ENCODE results near the gene RIBC1. TPM values are rescaled to one million over a fixed set of nuclear protein-coding genes. Genes with fewer than 3 reads are reported as not detected.
"Not testable (repeated sequence)": the region's sequence is repeated elsewhere in the genome, so short reads cannot be mapped to it uniquely, and the experiment has no call there.

The RIBC1 gene
- total RNA-seq, 2 experiments from 2014 or later = 2.5 to 2.6 TPM

DNA sequence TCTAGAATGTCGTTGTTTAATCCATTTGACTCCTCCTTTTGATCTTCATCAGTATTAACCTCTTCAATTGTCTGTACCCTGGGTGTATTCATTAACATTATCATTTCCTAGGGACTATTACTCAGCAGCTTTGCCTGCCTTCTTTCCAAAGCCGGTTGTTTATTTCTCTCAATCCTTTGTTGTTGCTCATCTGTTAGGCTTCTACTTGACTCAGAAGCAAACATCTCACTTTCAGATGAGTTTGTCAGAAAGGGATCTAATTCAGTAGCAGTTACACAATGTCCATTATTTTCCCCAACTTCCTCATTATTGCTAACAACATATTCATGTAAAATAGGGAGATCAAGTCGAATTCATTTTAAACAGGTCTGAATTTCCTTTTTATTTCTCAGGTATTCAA lies 33.6 kb downstream of the RIBC1 start:
- no peaks in the 10 kb centered on the region for H3K4me1 Mint-ChIP-seq (ENCODE audit: low read depth)
- peaks cover 5% of the 10 kb centered on the region for H3K27me3 Mint-ChIP-seq
- no peak for ATAC-seq (ENCODE audit: poor library complexity)
- POLR2A ChIA-PET = no interaction called here
- DNase-seq = no peak
- no peaks in the 10 kb centered on the region for H3K36me3 Mint-ChIP-seq (ENCODE audit: low read depth)
- Histone ChIP-seq H3K9me3 (ENCODE audit: control insufficient read depth in 1 of 2, insufficient read depth in 1 of 2, low read length in 2 of 2) (no peaks in the 10 kb centered on the region), H3K27me3 (ENCODE audit: control insufficient read depth in 1 of 2, insufficient read depth in 2 of 2, low read length in 2 of 2) (no peaks in the 10 kb centered on the region), H3K27ac (ENCODE audit: low read depth in 1 of 2, low read length in 2 of 2) (no peak overlapping the region), H3K4me3 (ENCODE audit: low read length) (no peak overlapping the region), H3K36me3 (ENCODE audit: insufficient read depth, low read length) (no peaks in the 10 kb centered on the region), H3K4me1 (ENCODE audit: insufficient read depth, low read length) (no peaks in the 10 kb centered on the region)
- H3K9me3 Mint-ChIP-seq = no peaks in the 10 kb centered on the region
- CTCF ChIA-PET = no interaction called here
- TF ChIP-seq, protein P1, sequence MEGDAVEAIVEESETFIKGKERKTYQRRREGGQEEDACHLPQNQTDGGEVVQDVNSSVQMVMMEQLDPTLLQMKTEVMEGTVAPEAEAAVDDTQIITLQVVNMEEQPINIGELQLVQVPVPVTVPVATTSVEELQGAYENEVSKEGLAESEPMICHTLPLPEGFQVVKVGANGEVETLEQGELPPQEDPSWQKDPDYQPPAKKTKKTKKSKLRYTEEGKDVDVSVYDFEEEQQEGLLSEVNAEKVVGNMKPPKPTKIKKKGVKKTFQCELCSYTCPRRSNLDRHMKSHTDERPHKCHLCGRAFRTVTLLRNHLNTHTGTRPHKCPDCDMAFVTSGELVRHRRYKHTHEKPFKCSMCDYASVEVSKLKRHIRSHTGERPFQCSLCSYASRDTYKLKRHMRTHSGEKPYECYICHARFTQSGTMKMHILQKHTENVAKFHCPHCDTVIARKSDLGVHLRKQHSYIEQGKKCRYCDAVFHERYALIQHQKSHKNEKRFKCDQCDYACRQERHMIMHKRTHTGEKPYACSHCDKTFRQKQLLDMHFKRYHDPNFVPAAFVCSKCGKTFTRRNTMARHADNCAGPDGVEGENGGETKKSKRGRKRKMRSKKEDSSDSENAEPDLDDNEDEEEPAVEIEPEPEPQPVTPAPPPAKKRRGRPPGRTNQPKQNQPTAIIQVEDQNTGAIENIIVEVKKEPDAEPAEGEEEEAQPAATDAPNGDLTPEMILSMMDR (IDR thresholded peaks at IDR 0.05) = no peak
- intact Hi-C loops (cut with DNase I, micrococcal nuclease) = no loop called here
- no peak overlapping the region for H3K4me3 Mint-ChIP-seq
- H3K27ac Mint-ChIP-seq = no peak overlapping the region

DNA sequence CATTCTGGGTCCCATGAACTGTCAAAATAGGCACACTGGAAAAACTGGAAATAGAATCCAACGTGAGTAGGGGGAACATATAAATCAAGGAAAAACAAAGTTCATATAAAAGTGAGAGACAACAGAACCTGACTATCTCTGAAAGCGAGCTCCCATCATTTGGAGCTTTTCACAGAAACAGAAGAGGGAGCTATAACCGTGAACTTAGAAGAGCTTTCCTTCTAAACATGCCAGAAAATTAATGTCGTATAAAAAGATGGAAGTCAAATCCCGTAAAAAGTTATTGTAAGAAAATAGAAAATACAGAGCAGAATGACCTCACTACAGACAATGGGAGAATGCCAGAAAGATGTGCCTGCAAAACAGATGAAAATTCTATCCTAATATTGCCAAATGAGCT lies 35.4 kb downstream of the RIBC1 start:
- Mint-ChIP-seq H3K36me3 (ENCODE audit: low read depth) (no peaks in the 10 kb centered on the region), H3K9me3 (no peaks in the 10 kb centered on the region), H3K4me1 (ENCODE audit: low read depth) (no peaks in the 10 kb centered on the region), H3K4me3 (no peak overlapping the region), H3K27ac (no peak overlapping the region), H3K27me3 (peaks cover 5% of the 10 kb centered on the region)
- TF ChIP-seq, protein P1 (IDR thresholded peaks at IDR 0.05) = no peak
- ChIA-PET CTCF (no interaction called here), POLR2A (no interaction called here)
- ATAC-seq (ENCODE audit: poor library complexity) (no peak), DNase-seq (no peak)
- Histone ChIP-seq H3K27me3 (ENCODE audit: control insufficient read depth in 1 of 2, insufficient read depth in 2 of 2, low read length in 2 of 2) (no peaks in the 10 kb centered on the region), H3K4me3 (ENCODE audit: low read length) (no peak overlapping the region), H3K9me3 (ENCODE audit: control insufficient read depth in 1 of 2, insufficient read depth in 1 of 2, low read length in 2 of 2) (no peaks in the 10 kb centered on the region), H3K36me3 (ENCODE audit: insufficient read depth, low read length) (no peaks in the 10 kb centered on the region), H3K27ac (ENCODE audit: low read depth in 1 of 2, low read length in 2 of 2) (no peak overlapping the region), H3K4me1 (ENCODE audit: insufficient read depth, low read length) (no peaks in the 10 kb centered on the region)
- intact Hi-C loops (cut with DNase I, micrococcal nuclease) = no loop called here

DNA sequence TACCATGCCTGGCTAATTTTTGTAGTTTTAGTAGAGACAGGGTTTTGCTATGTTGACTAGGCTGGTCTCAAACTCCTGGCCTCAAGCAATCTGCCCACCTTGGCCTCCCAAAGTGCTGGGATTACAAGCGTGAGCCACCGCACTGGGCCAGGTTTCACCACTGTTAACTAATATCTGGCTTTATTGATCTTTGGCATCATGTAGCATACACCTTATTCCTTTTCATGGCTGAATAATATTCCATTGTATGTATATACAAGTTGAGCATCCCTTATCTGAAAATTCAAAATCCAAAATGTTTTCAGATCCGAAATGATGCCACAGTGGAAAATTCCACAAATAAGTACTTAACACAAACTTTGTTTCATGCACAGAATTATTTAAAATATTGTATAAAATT lies 46.0 kb downstream of the RIBC1 start:
- H3K36me3 Mint-ChIP-seq (ENCODE audit: low read depth); H3K27me3 ChIP-seq (ENCODE audit: control insufficient read depth in 1 of 2, insufficient read depth in 2 of 2, low read length in 2 of 2); intact Hi-C loops (cut with DNase I, micrococcal nuclease); H3K27me3 Mint-ChIP-seq; H3K36me3 ChIP-seq (ENCODE audit: insufficient read depth, low read length); DNase-seq; CTCF ChIA-PET; ATAC-seq (ENCODE audit: poor library complexity); POLR2A ChIA-PET; H3K4me1 ChIP-seq (ENCODE audit: insufficient read depth, low read length); H3K4me1 Mint-ChIP-seq (ENCODE audit: low read depth); H3K27ac ChIP-seq (ENCODE audit: low read depth in 1 of 2, low read length in 2 of 2); H3K4me3 ChIP-seq (ENCODE audit: low read length); H3K4me3 Mint-ChIP-seq; H3K9me3 Mint-ChIP-seq; H3K9me3 ChIP-seq (ENCODE audit: control insufficient read depth in 1 of 2, insufficient read depth in 1 of 2, low read length in 2 of 2); H3K27ac Mint-ChIP-seq: not testable (repeated sequence)

DNA sequence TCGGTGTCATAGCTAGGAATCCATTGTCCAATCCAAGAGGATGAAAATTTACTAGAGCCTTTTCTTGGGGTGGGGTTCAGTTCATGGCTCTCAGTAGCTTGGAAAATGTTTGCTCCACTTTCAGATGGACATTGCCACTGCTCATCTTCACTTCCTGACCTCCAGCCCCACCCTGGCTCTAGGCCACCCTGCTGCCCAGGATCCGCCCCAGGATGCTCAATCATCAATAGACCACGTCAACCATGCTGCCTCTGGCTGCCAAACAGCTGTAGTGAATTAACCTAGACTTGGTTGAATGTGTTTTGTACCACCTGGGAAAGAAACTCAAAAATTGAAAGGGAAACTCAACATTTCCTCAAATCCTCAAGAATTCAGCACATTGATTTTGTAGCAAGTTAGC lies 48.7 kb downstream of the RIBC1 start:
- Histone ChIP-seq H3K36me3 (ENCODE audit: insufficient read depth, low read length) (no peaks in the 10 kb centered on the region), H3K27ac (ENCODE audit: low read depth in 1 of 2, low read length in 2 of 2) (no peak overlapping the region), H3K4me1 (ENCODE audit: insufficient read depth, low read length) (no peaks in the 10 kb centered on the region), H3K27me3 (ENCODE audit: control insufficient read depth in 1 of 2, insufficient read depth in 2 of 2, low read length in 2 of 2) (peaks cover 0 to 6% of the 10 kb centered on the region in 2 experiments), H3K4me3 (ENCODE audit: low read length) (no peak overlapping the region), H3K9me3 (ENCODE audit: control insufficient read depth in 1 of 2, insufficient read depth in 1 of 2, low read length in 2 of 2) (no peaks in the 10 kb centered on the region)
- ATAC-seq (ENCODE audit: poor library complexity) (no peak), DNase-seq (no peak)
- H3K9me3 Mint-ChIP-seq = no peaks in the 10 kb centered on the region
- no peaks in the 10 kb centered on the region for H3K4me1 Mint-ChIP-seq (ENCODE audit: low read depth)
- no peaks in the 10 kb centered on the region for H3K36me3 Mint-ChIP-seq (ENCODE audit: low read depth)
- peaks cover 5% of the 10 kb centered on the region for H3K27me3 Mint-ChIP-seq
- intact Hi-C loops (cut with DNase I, micrococcal nuclease) = no loop called here
- H3K27ac Mint-ChIP-seq = no peak overlapping the region
- TF ChIP-seq, protein P1 (IDR thresholded peaks at IDR 0.05) = no peak
- ChIA-PET CTCF (no interaction called here), POLR2A (no interaction called here)
- H3K4me3 Mint-ChIP-seq = no peak overlapping the region
